ENCODE results near the gene TMPRSS6. TPM values are rescaled to one million over a fixed set of nuclear protein-coding genes. Genes with fewer than 3 reads are reported as not detected.

TMPRSS6 gene
- total and polyA plus RNA-seq, 2 of the 13 experiments (the other 11 are each of a cell fraction or from before 2014, with no cell fraction given), result 4.2 to 4.8 TPM

- TF ChIP-seq IKZF5 (CRISPR knock-in tag; IDR thresholded peaks at IDR 0.05), result peak; percentile 27; the same call in 1 of the 2 replicates
- TF ChIP-seq ZNF691 (CRISPR knock-in tag; IDR thresholded peaks at IDR 0.05; ENCODE audit: borderline replicate concordance, low read depth), result peak; percentile 72; the same call in 1 of the 2 replicates
- peak; percentile 91 for TF ChIP-seq AKAP8 (CRISPR knock-in tag; IDR thresholded peaks at IDR 0.05)
- TF ChIP-seq IRF9 (CRISPR knock-in tag; IDR thresholded peaks at IDR 0.05; ENCODE audit: borderline replicate concordance), result no peak
- no peak for TF ChIP-seq NFIC (IDR thresholded peaks at IDR 0.05; ENCODE audit: low read length)
- peak; percentile 70 for TF ChIP-seq BHLHE40 (IDR thresholded peaks at IDR 0.05; ENCODE audit: low read length)
- TF ChIP-seq ZNF619 (CRISPR knock-in tag; IDR thresholded peaks at IDR 0.05), result no peak
- TF ChIP-seq BCLAF1 (IDR thresholded peaks at IDR 0.05), result no peak
- no peak for TF ChIP-seq NFE2 (CRISPR knock-in tag; IDR thresholded peaks at IDR 0.05)
- TF ChIP-seq ELK4 (CRISPR knock-in tag; IDR thresholded peaks at IDR 0.05; ENCODE audit: borderline replicate concordance), result no peak
- peak; percentile 56 for TF ChIP-seq PATZ1 (CRISPR knock-in tag; IDR thresholded peaks at IDR 0.05)
- no peak for TF ChIP-seq PLRG1 (conservative IDR thresholded peaks at IDR 0.05)
- TF ChIP-seq THAP11 (CRISPR knock-in tag; IDR thresholded peaks at IDR 0.05), result no peak
These were observed 85.7 kb downstream of the TMPRSS6 start (continued) for GRCh38 chr22:37023743-37024338.
